Osteoblast (primary cell): Measurements from ENCODE around the gene CRYL1. TPM values are rescaled to one million over a fixed set of nuclear protein-coding genes. Genes with fewer than 3 reads are reported as not detected.

Source experiments
- DNase-seq: peaks from one replicate; pipeline ENCODE4 v3.0.0; 2011; ENCODE audit warnings: low spot score, mixed read lengths; ENCODE audit not compliant: insufficient read length; ENCODE audit errors: missing footprints
- H2AFZ ChIP-seq: 2 replicates; pipeline ENCODE4 v1.6.0; 2011; ENCODE audit warnings: mild to moderate bottlenecking, low read length
- H3K27ac ChIP-seq: 2 replicates; pipeline ENCODE4 v1.5.1; 2011; ENCODE audit warnings: mild to moderate bottlenecking, low read depth, low read length, moderate library complexity
- H3K27me3 ChIP-seq: 2 replicates; pipeline ENCODE4 v1.6.0; 2012; ENCODE audit warnings: mild to moderate bottlenecking, control low read depth, inconsistent platforms, low read length, moderate library complexity; ENCODE audit not compliant: insufficient read depth
- H3K36me3 ChIP-seq: 2 replicates; pipeline ENCODE4 v1.5.1; 2011; ENCODE audit warnings: mild to moderate bottlenecking, low read length, control low read depth, moderate library complexity; ENCODE audit not compliant: insufficient read depth
- H3K4me1 ChIP-seq: 2 replicates; pipeline ENCODE4 v1.5.1; 2011; ENCODE audit warnings: mild to moderate bottlenecking, low read length, control low read depth, moderate library complexity; ENCODE audit not compliant: insufficient read depth
- H3K4me2 ChIP-seq: 2 replicates; pipeline ENCODE4 v1.6.0; 2011; ENCODE audit warnings: mild to moderate bottlenecking, low read length; ENCODE audit not compliant: insufficient read depth
- H3K4me3 ChIP-seq: fragments of 200-600 bp; sonication (generic); 3 replicates; pipeline ENCODE4 v1.5.1; 2012; ENCODE audit warnings: mild to moderate bottlenecking, low read length, inconsistent platforms; ENCODE audit not compliant: insufficient read depth
- H3K79me2 ChIP-seq: 2 replicates; pipeline ENCODE4 v1.6.0; 2012; ENCODE audit warnings: mild to moderate bottlenecking, low read length, control low read depth, inconsistent platforms; ENCODE audit not compliant: insufficient read depth
- H3K9me3 ChIP-seq: 2 replicates; pipeline ENCODE4 v1.5.1; 2011; ENCODE audit warnings: low read depth, low read length, control low read depth
- H4K20me1 ChIP-seq: 2 replicates; pipeline ENCODE4 v1.6.0; 2012; ENCODE audit warnings: mild to moderate bottlenecking, low read length, control low read depth; ENCODE audit not compliant: insufficient read depth
- CTCF ChIP-seq: IDR thresholded peaks from 2 replicates; pipeline ENCODE4 v1.5.1; 2011; ENCODE audit warnings: mild to moderate bottlenecking, low read depth, low read length, moderate library complexity; ENCODE audit errors: extremely low read depth
- total RNA-seq: library from RNA; depleted of rRNA; stranded (reverse); fragments of >200 nt; gene quantifications from 2 replicates; pipeline ENCODE4 v1.2.3, GENCODE V29; 2012

Gene CRYL1
- total RNA-seq, 1 donor = 12.7 TPM

GRCh38 chr13:20558982-20559381, 33.3 kb upstream of the CRYL1 start:
- no peaks in the 10 kb centered on the region for H3K9me3 ChIP-seq
- no peak overlapping the region for H3K4me3 ChIP-seq
- no peak overlapping the region for H3K27ac ChIP-seq
- no peaks in the 10 kb centered on the region for H3K27me3 ChIP-seq
- no peaks in the 10 kb centered on the region for H3K36me3 ChIP-seq
- no peaks in the 10 kb centered on the region for H4K20me1 ChIP-seq
- no peak for DNase-seq
- no peak overlapping the region for H2AFZ ChIP-seq
- H3K4me1 ChIP-seq = no peaks in the 10 kb centered on the region
- no peak for TF ChIP-seq CTCF
- H3K79me2 ChIP-seq = no peaks in the 10 kb centered on the region
- H3K4me2 ChIP-seq = no peak overlapping the region

GRCh38 chr13:20553311-20553710, 27.7 kb upstream of the CRYL1 start:
- H4K20me1 ChIP-seq = no peaks in the 10 kb centered on the region
- TF ChIP-seq CTCF = no peak
- H3K79me2 ChIP-seq = no peaks in the 10 kb centered on the region
- H3K4me1 ChIP-seq = no peaks in the 10 kb centered on the region
- no peak overlapping the region for H3K4me2 ChIP-seq
- H3K36me3 ChIP-seq = no peaks in the 10 kb centered on the region
- H3K27ac ChIP-seq = no peak overlapping the region
- no peaks in the 10 kb centered on the region for H3K9me3 ChIP-seq
- H3K4me3 ChIP-seq = no peak overlapping the region
- H3K27me3 ChIP-seq = no peaks in the 10 kb centered on the region
- peak overlapping the region; percentile 73 for H2AFZ ChIP-seq
- no peak for DNase-seq

- Histone ChIP-seq H3K4me1 (no peaks in the 10 kb centered on the region), H3K27me3 (no peaks in the 10 kb centered on the region), H3K9me3 (no peaks in the 10 kb centered on the region), H4K20me1 (no peaks in the 10 kb centered on the region), H3K36me3 (no peaks in the 10 kb centered on the region), H3K79me2 (no peaks in the 10 kb centered on the region), H2AFZ (no peak overlapping the region), H3K4me2 (no peak overlapping the region), H3K4me3 (no peak overlapping the region), H3K27ac (no peak overlapping the region)
- no peak for DNase-seq
- TF ChIP-seq CTCF = no peak
Observed at GRCh38 chr13:20550799-20551198, 25.1 kb upstream of the CRYL1 start.

- Histone ChIP-seq H2AFZ (no peak overlapping the region), H3K9me3 (no peaks in the 10 kb centered on the region), H3K79me2 (no peaks in the 10 kb centered on the region), H3K4me1 (no peaks in the 10 kb centered on the region), H4K20me1 (no peaks in the 10 kb centered on the region), H3K27ac (no peak overlapping the region), H3K36me3 (no peaks in the 10 kb centered on the region), H3K27me3 (no peaks in the 10 kb centered on the region), H3K4me3 (no peak overlapping the region), H3K4me2 (no peak overlapping the region)
- TF ChIP-seq CTCF = no peak
- no peak for DNase-seq
Observed at GRCh38 chr13:20547479-20547908, 21.8 kb upstream of the CRYL1 start.
